ENCODE data around the gene EME1. TPM values are rescaled to one million over a fixed set of nuclear protein-coding genes. Genes with fewer than 3 reads are reported as not detected.

The EME1 gene
- total and polyA plus RNA-seq, 2 of the 8 experiments (the other 6 are each of a cell fraction or from before 2014, with no cell fraction given) = 13.9 to 16.3 TPM

GRCh38 chr17:50352693-50353599 lies 20.1 kb upstream of the EME1 start:
- Histone ChIP-seq H2BK12ac (ENCODE audit: low read depth, low read length) (no peak overlapping the region), H2AFZ (ENCODE audit: low read length) (no peak overlapping the region), H3K4me1 (replicated peaks in 1 of 4; ENCODE audit: control insufficient read depth in 3 of 4, insufficient read depth in 4 of 4, low read length in 3 of 4) (peaks cover 0 to 6% (median 2%) of the 10 kb centered on the region in 4 experiments; a peak in 3 of 7 replicates), H3K79me2 (ENCODE audit: control insufficient read depth in 1 of 2, insufficient read depth in 2 of 2, low read length in 2 of 2) (peaks cover 0 to 13% of the 10 kb centered on the region in 2 experiments; a peak in 2 of 4 replicates), H2BK5ac (ENCODE audit: low read depth, low read length) (no peak overlapping the region), H2BK15ac (ENCODE audit: low read length) (no peak overlapping the region), H3K4me2 (ENCODE audit: insufficient read depth in 1 of 2, low read depth in 2 of 2, low read length in 2 of 2) (no peak overlapping the region), H2BK120ac (replicated peaks; ENCODE audit: low read depth, low read length) (no peak overlapping the region), H4K20me1 (replicated peaks in 1 of 2; ENCODE audit: control insufficient read depth in 1 of 2, insufficient read depth in 2 of 2, low read length in 2 of 2) (peaks cover 0 to 27% of the 10 kb centered on the region in 2 experiments), H2AK5ac (ENCODE audit: low read depth, low read length) (no peak overlapping the region), H3K9ac (replicated peaks in 1 of 4; ENCODE audit: extremely low read depth in 1 of 4, low read depth in 3 of 4, low read length in 3 of 4) (no peak overlapping the region), H3K23ac (ENCODE audit: insufficient read length) (no peak overlapping the region), H3K4me3 (ENCODE audit: extremely low read depth in 1 of 4, insufficient read depth in 2 of 4, low read depth in 3 of 4, low read length in 4 of 4) (no peak overlapping the region), H4K91ac (replicated peaks; ENCODE audit: insufficient read length, low read length) (no peak overlapping the region), H3K9me3 (ENCODE audit: insufficient read depth in 2 of 2, low read depth in 1 of 2, low read length in 1 of 2) (no peaks in the 10 kb centered on the region), H3K36me3 (ENCODE audit: control insufficient read depth in 2 of 4, insufficient read depth in 4 of 4, low read length in 3 of 4) (peaks cover 9 to 35% (median 24%) of the 10 kb centered on the region in 4 experiments), H3K27ac (ENCODE audit: low read depth, low read length) (no peak overlapping the region), H3K4ac (replicated peaks; ENCODE audit: insufficient read length, low read depth, low read length) (no peak overlapping the region), H3K18ac (ENCODE audit: extremely low read depth, low read length) (no peak overlapping the region), H3K56ac (replicated peaks; ENCODE audit: insufficient read length, low read depth, low read length) (no peak overlapping the region), H4K8ac (ENCODE audit: extremely low read depth, insufficient read depth, low read length) (no peak overlapping the region), H3K79me1 (ENCODE audit: low read depth, low read length) (peaks cover 10% of the 10 kb centered on the region), H3K27me3 (replicated peaks in 1 of 4; ENCODE audit: control insufficient read depth in 3 of 4, extremely low read depth in 1 of 4, insufficient read depth in 3 of 4, low read length in 3 of 4) (no peaks in the 10 kb centered on the region), H2BK20ac (ENCODE audit: low read length) (no peak overlapping the region), H3K23me2 (ENCODE audit: low read depth, low read length) (no peaks in the 10 kb centered on the region), H3K14ac (ENCODE audit: insufficient read length) (no peak overlapping the region), H4K5ac (ENCODE audit: insufficient read length, low read depth, low read length) (no peak overlapping the region)
- no peak for TF ChIP-seq CBX8 (IDR thresholded peaks at IDR 0.05; ENCODE audit: borderline replicate concordance, low read depth, low read length)
- TF ChIP-seq CTCF (IDR thresholded peaks at IDR 0.05; ENCODE audit: control extremely low read depth in 1 of 3, insufficient read depth in 1 of 3, low read depth in 1 of 3, low read length in 3 of 3) = peak in 2 of 3 experiments; percentile 21 to 22; a peak in 2 of 4 replicates
- POLR2A ChIA-PET (ENCODE audit: partially characterized antibody) = interaction anchor here (1.1 to 12.4 kb wide), 3 partner anchors 9 to 35 kb away, joined by 3 to 135 read pairs (median 4); no protein-coding TSS in a partner anchor
- CTCF ChIA-PET (ENCODE audit: partially characterized antibody) = interaction anchor here (0.6 to 2.2 kb wide), 9 partner anchors 10 to 233 kb away, joined by 3 to 11 read pairs (median 3); no protein-coding TSS in a partner anchor
- FAIRE-seq (no peak), DNase-seq (ENCODE audit: low read depth in 1 of 2, low spot score in 2 of 2) (no peak)
- WGBS, 2 experiments (ENCODE audit: extremely low coverage in 1 of 2, insufficient coverage in 1 of 2, insufficient read length in 1 of 2, insufficient replicate concordance in 2 of 2, low coverage in 1 of 2, low lambda C conversion rate in 2 of 2, missing lambda C conversion rate in 1 of 2) = 88% methylated on average over 21 of the region's 21 CpGs; no CpG with 5 or more reads in 1 of the 2 experiments

Measured in H1 (cell line).